ENCODE measurements around the gene PRX. TPM values are rescaled to one million over a fixed set of nuclear protein-coding genes. Genes with fewer than 3 reads are reported as not detected.
A peak's percentile ranks its signal among the peaks of the same experiment; 100 is the strongest.

PRX gene
- total and polyA plus RNA-seq, 4 donors = 0.03 to 1.0 (median 0.52) TPM

GRCh38 chr19:40355975-40356680 lies 57.0 kb downstream of the PRX start:
- H3K27me3 ChIP-seq (ENCODE audit: control insufficient read depth in 4 of 4, insufficient read depth in 4 of 4, low read length in 3 of 4) = no peaks in the 10 kb centered on the region
- no peak for TF ChIP-seq ATF3 (IDR thresholded peaks at IDR 0.05)
- no peak for TF ChIP-seq CTCF (IDR thresholded peaks at IDR 0.05; ENCODE audit: low read depth, low read length, missing input control)
- no peak for TF ChIP-seq FOXA1 (IDR thresholded peaks at IDR 0.05)
- no peak for TF ChIP-seq RXRA (IDR thresholded peaks at IDR 0.05)
- no peak for TF ChIP-seq ZBTB33 (IDR thresholded peaks at IDR 0.05)
- TF ChIP-seq EGR1 (IDR thresholded peaks at IDR 0.05; ENCODE audit: low read depth in 2 of 2) = no peak
- TF ChIP-seq REST (IDR thresholded peaks at IDR 0.05) = no peak
- WGBS = 89% methylated on average over 9 of the region's 9 CpGs
- H3K4me3 ChIP-seq (ENCODE audit: low read depth in 1 of 3, low read length in 3 of 3) = no peak overlapping the region
- H3K36me3 ChIP-seq (ENCODE audit: control insufficient read depth in 4 of 4, insufficient read depth in 3 of 4, low read depth in 1 of 4, low read length in 3 of 4) = peaks cover 0 to 2% (median 0%) of the 10 kb centered on the region in 4 donors
- peaks cover 0 to 14% (median 3%) of the 10 kb centered on the region in 4 donors for H3K4me1 ChIP-seq (ENCODE audit: control insufficient read depth in 4 of 4, insufficient read depth in 4 of 4, low read length in 3 of 4)
- H3K27ac ChIP-seq (ENCODE audit: low read depth in 1 of 2, low read length in 2 of 2) = no peak overlapping the region
- no peak overlapping the region for H3K9ac ChIP-seq (ENCODE audit: low read depth in 1 of 2, low read length in 2 of 2)
- no peaks in the 10 kb centered on the region for H3K9me3 ChIP-seq (ENCODE audit: control insufficient read depth in 4 of 4, low read length in 3 of 4)
- no peak for DNase-seq (ENCODE audit: low spot score)

GRCh38 chr19:40348961-40349507 lies 64.1 kb downstream of the PRX start:
- DNase-seq (ENCODE audit: low spot score) = no peak
- 29% methylated on average over 17 of the region's 17 CpGs for WGBS
- no peak for TF ChIP-seq JUND (IDR thresholded peaks at IDR 0.05)
- no peak for TF ChIP-seq ATF3 (IDR thresholded peaks at IDR 0.05)
- no peak for TF ChIP-seq SP1 (IDR thresholded peaks at IDR 0.05)
- TF ChIP-seq YY1 (IDR thresholded peaks at IDR 0.05) = no peak
- TF ChIP-seq RAD21 (IDR thresholded peaks at IDR 0.05) = no peak
- TF ChIP-seq FOXA1 (IDR thresholded peaks at IDR 0.05) = no peak
- TF ChIP-seq HNF4A (conservative IDR thresholded peaks at IDR 0.05) = no peak
- no peak for TF ChIP-seq EGR1 (IDR thresholded peaks at IDR 0.05; ENCODE audit: low read depth in 2 of 2)
- no peak for TF ChIP-seq FOXA2 (IDR thresholded peaks at IDR 0.05)
- TF ChIP-seq CTCF (IDR thresholded peaks at IDR 0.05; ENCODE audit: low read depth, low read length, missing input control) = no peak
- TF ChIP-seq GABPA (IDR thresholded peaks at IDR 0.05 in 1 of 2, conservative IDR thresholded peaks at IDR 0.05 in 1 of 2) = no peak
- TF ChIP-seq RXRA (IDR thresholded peaks at IDR 0.05) = no peak
- TF ChIP-seq NR2F2 (IDR thresholded peaks at IDR 0.05) = no peak
- TF ChIP-seq HNF4G (IDR thresholded peaks at IDR 0.05) = no peak
- no peak for TF ChIP-seq REST (IDR thresholded peaks at IDR 0.05)

More at GRCh38 chr19:40348961-40349507, 64.1 kb downstream of the PRX start:
- Histone ChIP-seq H3K4me1 (ENCODE audit: control insufficient read depth in 4 of 4, insufficient read depth in 4 of 4, low read length in 3 of 4) (peaks cover 0 to 19% (median 14%) of the 10 kb centered on the region in 4 donors), H3K27me3 (ENCODE audit: control insufficient read depth in 4 of 4, insufficient read depth in 4 of 4, low read length in 3 of 4) (no peaks in the 10 kb centered on the region), H3K4me3 (ENCODE audit: low read depth in 1 of 3, low read length in 3 of 3) (peak overlapping the region; percentile 85 to 92 (median 87)), H3K36me3 (ENCODE audit: control insufficient read depth in 4 of 4, insufficient read depth in 3 of 4, low read depth in 1 of 4, low read length in 3 of 4) (peaks cover 0 to 2% (median 0%) of the 10 kb centered on the region in 4 donors), H3K27ac (ENCODE audit: low read depth in 1 of 2, low read length in 2 of 2) (peak overlapping the region in 1 of 2 donors; percentile 68), H3K9ac (ENCODE audit: low read depth in 1 of 2, low read length in 2 of 2) (peak overlapping the region; percentile 57), H3K9me3 (ENCODE audit: control insufficient read depth in 4 of 4, low read length in 3 of 4) (no peaks in the 10 kb centered on the region)
